Measurements from ENCODE around the gene LMAN1L.

The LMAN1L gene

DNA sequence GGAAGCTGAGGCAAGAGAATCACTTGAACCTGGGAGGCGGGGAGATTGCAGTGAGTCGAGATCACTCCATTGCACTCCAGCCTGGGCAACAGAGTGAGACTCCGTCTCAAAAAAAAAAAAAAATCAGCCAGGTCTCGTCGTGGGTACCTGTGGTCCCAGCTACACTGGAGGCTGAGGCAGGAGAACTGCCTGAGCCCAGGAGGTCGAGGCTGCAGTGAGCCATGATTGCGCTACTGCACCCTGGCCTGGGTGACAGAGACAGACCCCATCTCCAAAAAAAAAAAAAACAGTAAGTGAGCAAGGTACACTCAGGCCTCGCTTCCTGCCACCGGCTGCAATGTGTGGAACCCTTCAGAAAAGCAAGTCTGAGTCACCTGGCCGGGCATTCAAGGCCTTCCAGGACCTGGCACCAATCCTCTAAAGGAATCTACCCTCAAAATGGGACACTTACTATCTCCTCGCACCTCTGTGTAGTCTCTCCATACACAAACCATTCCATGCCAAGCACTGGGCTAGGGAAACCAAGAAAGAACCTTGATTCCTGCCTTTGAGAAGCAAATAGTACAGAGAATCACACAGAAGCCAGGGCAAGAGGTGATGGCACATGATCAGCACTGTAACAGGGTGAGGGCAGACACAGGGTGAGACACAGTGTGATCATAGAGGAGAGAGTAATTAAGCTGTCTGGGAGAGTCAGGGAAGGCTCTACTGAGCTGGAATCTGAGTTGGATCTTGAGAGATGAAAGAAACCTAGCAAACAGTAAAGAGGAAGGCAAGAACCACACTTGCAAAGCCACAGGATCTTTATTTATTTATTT is 50.8 kb downstream of the LMAN1L start:
- DNase-seq, result no peak

DNA sequence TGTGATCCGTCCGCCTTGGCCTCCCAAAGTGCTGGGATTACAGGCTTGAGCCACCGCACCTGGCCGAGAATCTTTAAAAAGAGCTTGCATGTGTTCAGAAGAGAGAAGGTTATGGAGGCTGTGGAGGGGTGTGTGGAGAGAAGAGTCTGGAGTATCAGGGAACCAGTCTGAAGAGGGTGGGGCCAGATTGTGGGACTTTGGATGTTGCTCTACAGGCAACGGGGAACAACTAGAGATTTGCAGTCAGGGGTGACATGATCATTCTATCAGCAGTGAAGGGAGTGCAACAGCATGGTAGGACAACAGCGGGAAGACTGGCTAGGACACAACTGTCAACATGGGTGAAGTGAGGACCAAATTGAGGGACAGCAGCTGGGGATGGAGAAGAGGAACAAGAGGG is 51.7 kb downstream of the LMAN1L start:
- DNase-seq, result no peak

DNA sequence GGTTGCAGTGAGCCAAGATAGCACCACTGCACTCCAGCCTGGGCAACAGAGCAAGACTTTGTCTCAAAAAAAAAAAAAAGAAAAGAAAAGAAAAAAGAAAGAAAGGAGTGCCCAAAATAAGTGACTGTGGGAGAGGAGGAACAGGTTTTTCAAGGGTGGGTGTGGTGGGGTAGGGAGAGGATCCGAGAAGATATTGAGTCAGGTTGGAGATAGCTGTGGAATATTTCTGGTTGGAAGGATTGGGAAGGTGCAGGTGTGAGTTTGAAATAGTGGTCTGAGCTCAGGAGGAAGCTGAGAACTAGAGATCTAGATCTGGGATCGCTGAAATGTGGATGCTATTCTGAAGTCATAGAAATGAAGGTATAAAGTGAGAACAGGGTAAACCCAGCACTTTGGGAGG is 52.7 kb downstream of the LMAN1L start:
- DNase-seq, result no peak

- no peak for DNase-seq
Observed at GRCh38 chr15:74866090-74866489, 53.5 kb downstream of the LMAN1L start.

DNA sequence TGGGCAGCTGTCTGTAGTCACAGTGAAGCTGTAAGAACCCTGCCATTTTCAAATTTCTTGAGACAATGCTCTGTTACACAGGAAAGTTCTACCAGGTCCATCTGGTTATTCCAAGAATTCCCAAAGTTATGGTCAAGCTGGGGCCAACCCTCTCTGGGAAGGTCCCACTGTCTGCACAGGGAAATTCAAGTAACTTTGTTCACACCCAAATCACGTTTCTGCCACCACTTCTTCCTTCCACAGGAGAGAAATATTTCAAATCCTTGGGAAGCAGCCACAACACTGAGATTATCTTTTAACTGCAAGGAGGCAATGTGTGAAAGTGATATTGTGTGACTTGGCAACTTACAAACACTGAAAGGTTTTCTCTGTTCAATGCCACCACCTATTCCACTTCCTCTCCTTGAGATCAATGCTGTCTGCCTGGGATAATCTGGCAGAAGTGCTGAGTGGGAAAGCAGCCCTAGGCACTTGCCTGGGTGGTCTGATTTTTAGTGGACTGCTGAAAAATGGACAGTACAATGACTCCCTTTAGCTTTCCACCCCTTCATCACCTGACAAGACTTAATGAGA is 54.9 kb downstream of the LMAN1L start:
- no peak for DNase-seq

- DNase-seq, result no peak
Observed at GRCh38 chr15:74868059-74868458, 55.4 kb downstream of the LMAN1L start.

DNA sequence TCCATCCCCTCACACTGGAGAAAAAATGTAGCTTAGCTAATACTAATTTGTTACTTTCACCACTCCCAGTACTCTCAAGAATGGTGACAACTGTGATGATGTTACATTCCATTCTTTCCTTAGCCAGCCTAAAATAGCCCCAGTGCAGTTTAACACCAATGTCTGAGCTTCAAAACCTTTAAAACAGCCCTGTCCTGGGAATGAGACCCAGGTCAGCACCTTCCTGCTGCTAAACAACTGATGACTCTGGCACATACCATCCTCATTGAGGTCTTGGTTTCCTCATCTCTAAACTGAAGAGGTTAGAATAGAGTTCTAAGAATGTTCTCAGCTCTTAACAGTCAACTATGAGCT is 56.7 kb downstream of the LMAN1L start:
- DNase-seq, result no peak

- no peak for DNase-seq
Observed at GRCh38 chr15:74869726-74870407, 57.2 kb downstream of the LMAN1L start.

DNA sequence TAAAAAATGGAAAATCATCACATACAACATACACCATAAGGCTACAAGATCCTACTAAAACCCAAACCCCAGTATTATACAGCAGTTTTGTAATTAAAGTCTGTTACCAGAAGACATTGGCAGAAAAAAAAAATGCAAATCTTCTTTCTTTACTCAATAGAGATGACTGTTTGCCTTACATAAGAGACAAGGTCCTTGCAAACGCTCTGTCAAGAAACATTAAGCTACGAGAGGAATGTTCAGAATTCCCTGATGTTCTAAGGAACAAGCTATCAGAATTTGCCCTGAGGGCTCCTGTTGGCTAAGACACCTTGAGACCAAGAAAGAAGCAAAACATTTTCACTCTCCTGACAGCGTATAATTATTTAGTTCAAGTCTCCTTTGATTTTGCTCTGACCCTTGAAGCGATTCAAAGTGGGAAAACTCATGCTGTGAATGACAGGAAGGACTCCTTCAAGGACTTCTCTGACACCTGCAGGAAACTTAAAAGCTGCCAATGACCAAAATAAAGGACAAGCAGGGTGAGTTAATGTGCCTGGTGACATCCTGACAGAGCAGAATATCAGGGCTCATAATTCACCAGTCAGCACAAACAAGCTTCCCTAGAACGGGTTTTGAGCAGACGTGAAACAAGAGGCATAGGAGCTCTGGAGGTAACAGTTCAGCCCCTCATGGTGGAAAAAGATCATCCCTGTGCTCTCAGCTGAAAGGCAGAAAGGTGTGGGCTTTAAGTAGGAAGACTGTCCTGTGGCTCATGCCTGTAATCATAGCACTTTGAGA is 58.0 kb downstream of the LMAN1L start:
- no peak for DNase-seq

- DNase-seq, result no peak
Observed at GRCh38 chr15:74872702-74873035, 60.0 kb downstream of the LMAN1L start.

GRCh38 chr15:74873036-74873755 is 60.6 kb downstream of the LMAN1L start, which contains the start of gene SCAMP2:
Gene SCAMP2, minus strand, starts transcription at chr15:74873365. Its CDS starts 110 bp downstream, at chr15:74873255.
- peak; percentile 88 for DNase-seq

DNA sequence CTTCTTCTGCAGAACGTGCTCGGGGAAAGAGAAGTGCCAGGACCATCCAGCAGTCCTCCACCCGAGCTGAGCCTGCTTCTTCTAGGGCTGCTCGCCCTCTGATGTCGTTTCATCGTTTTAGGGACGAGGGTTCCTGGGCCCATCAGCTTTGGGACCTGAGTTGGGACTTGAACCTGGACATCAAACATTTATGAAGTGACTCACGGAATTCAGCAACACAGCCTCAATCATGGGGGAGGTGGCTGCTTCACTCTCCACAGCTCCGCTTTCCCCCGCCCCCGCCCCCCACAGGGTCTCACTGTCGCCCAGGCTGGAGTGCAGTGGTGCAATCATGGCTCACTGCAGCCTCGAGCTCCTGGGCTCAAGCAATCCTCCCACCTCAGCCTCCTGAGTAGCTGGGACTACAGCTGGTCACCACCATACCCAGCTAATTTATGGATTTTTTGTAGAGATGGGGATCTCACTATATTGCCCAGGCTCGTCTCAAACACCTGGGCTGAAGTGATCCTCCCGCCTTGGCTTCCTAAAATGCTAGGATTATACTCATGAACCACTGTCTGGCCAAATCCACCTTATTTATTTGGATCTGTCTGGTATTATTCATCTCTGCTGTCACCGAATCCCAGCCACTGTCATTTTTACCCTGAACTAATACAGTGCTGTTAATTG is 61.3 kb downstream of the LMAN1L start:
- DNase-seq, result peak; percentile 40
